HG02870 (cell line): ENCODE results near the gene AKR7A3.
"Not testable (repeated sequence)": the region's sequence is repeated elsewhere in the genome, so short reads cannot be mapped to it uniquely, and the experiment has no call there.

Experiments
- ATAC-seq: cut with Tn5 transposase; IDR thresholded peaks from one replicate; pipeline ENCODE4 v1.9.1; 2021; ENCODE audit warnings: mild to moderate bottlenecking, moderate library complexity; ENCODE audit not compliant: unreplicated experiment

Gene AKR7A3

DNA sequence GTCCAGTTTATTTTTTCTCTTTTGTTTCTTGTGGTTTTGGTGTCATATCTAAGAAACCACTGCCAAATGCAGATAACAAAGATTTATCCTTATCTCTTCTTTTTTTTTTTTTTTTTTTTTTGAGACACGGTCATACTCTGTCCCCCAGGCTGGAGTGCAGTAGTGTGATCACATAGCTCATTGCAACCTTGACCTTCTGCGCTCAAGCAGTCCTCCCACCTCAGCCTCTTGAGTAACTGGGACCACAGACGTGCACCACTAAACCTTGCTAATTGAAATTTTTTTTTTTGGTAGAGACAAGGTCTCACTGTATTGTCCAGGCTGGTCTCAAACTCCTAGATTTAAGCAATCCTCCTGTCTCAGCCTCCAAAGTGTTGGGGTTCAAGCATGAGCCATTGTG, 32.5 kb upstream of the AKR7A3 start:
- no peak for ATAC-seq

DNA sequence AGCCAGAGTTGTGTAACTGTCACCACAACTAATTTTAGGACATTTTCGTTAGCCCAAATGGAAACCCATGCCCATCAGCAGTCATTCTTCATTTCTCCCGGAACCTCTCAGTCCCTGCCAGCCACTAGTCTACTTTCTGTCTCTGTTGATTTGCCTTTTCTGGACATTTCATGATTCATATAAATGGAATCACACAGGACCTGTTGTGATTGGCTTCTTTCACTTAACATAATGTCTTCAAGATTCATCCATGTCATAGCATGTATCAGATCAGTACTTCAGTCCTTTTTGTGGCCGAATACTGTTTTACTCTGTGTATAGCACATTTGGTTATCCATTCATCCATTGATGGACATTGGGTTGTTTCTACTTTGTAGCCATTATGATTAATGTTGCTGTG, 30.6 kb upstream of the AKR7A3 start:
- ATAC-seq, result no peak

DNA sequence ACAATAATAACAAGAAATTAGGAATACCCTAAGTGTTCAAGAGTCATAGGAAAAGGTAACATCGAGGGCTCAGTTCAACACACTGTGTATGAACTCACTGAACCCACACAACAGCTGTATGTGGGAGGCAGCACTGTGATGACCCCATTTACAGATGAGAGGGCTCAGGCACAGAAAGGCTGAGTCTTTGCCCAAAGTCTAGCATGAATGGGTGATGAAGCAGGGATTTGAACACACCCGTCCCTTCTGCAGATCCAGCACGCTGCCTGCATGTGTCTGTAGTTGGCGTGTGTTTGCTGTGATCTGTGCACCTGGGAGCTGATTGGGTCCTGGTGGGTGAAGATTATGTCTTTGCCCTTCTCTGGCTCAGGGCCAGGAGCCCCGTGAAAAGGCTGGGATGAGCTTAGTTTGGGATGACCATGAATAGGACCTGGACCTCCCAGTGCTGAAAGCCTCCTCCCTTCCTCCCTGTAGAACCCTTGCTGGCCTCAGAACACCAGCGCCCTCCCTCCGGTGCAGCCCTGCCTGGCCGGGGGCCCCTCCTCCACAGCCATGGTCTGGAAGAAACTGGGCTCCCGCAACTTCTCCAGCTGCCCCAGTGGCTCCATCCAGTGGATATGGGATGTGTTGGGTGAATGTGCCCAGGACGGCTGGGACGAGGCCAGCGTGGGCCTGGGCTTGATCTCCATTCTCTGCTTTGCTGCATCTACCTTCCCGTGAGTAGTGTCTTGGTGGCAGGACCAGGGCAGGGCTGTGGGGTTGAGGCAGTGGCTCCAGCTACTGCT, 28.7 kb upstream of the AKR7A3 start:
- no peak for ATAC-seq

DNA sequence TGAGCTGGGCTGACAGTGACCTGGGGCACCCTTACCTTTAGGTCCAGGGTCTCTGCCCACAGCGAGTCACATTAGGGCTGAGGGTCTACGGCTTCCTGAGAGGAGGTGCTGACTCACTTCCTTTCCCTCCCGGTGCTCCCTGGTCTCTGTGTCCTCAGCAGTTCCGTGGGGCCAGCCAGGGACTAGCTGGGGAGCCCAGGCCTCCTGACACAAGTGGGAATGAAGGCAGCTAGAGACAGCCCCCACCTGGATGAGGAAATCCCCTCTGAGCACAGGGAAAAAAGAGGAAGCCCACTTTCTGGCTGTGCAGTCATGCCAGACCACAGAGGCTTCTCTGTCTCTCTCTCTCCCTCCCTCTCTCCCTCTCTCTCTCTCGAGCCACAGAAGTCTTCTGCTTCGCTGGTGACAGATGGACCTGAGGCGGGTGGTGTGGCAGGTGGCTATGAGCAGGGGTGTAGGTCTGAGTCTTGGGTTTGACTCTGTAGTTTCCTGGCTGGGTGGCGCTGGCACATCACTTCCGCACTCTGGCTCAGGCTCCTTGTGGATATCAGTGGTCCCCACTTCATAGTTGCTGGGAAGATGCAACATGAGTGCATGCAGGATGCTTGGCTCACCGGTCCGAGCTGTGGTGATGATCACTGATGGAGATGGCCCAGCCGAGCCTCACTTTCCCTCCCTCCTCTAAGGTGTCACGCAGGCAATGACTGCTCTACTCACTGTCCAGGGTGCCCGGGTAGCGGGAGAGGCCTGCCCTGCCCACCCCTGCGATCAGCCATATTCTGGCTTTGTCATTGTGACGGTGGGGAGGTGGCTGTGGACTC, 27.0 kb upstream of the AKR7A3 start:
- ATAC-seq, result peak; percentile 33

DNA sequence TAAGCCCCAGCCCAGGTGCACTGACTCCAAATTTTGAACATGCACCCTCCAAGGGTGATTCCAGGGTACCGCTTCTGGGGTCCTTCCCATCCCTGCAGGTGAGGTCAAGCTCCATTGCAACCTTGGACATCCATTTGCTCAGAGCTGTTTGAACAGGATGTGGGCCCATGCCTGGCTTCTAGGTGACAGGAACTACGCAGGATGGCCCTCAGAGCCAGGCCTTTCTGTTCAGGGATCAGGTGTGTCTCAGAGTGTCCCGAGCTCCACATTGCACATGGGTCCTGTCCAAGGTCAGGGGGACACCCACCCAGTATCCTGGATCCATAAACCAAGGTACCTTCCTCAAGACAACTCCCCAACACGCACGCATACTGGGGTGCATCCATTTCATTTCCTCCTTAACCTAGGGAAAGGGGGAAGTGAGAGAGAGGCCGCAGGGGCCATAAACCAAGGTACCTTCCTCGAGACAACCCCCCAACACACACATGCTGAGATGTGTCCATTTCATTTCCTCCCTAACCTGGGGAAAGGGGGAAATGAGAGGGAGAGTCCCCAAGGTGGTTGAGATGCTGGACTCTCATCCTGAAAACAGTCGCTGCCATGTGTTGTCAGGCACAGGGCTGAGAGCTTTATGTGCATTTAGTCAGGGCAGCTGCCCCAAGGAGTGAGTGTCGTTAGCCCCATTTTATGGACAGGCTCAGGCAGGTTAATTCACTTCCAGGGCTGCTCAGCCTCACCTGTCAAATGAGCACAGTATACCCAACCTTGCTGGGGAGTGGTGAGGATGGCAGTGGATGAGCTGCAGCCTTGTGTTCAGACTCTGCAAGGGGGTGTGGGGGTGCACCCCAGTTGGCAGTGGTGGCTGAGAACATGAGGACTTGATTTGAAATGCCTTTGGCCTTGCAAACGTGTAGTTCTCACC, 25.7 kb upstream of the AKR7A3 start:
- ATAC-seq, result no peak

DNA sequence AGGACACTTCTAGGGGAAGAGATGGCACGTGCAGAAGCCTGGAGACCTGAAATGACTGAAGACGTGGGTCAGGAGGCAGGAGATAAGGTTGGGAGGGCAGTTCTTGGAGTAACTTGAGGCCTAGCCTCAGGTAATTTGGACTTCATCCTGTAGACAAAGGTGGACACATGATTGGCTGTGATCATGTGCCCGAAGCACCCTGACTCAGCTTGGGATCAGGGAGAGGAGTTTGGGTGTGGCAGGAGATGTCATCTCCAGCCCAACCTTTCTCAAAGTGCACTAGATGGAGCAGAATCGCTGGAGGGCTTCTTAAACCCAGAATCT, 25.0 kb upstream of the AKR7A3 start:
- ATAC-seq, result no peak

DNA sequence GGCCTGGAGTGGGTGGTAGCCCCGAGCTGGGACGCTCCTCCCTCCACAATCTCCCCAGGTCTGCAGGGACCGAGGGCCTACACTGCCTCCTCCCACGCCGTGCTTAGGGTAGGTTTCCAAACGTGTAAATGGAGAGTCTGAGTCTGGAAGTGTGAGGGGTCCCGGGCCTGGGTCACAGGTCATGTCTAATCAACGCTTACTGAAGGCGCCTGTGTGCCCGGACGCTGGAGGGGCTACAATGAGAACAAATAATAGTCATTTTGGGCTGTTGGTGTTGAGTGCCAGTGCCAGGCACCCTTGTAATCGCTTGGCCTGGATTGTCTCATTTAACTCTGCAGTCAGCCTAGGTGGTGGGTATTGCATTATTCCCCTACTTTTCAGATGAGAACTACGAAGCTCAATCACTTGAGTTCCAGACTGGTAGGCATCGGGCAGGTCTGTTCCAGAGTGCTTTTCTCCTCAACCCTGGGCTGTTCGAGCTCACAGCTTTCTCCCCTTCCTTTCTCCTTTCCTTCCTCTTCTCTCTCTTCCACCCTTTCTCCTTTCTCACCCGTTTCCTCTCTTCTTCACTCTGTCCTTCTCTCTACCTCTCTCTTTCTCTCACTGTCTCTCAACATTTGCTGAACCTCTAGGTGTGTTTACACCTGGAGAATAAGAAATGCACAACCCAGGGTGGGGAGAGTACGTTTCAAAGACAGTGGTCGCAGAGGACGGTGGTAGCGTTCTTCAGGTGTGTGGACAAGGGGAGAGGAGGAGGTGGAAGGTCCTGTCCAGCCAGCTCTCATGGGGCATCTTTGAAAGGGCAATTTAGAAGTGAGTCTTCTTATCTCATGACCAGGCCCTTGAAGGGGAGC, 24.4 kb upstream of the AKR7A3 start:
- no peak for ATAC-seq

DNA sequence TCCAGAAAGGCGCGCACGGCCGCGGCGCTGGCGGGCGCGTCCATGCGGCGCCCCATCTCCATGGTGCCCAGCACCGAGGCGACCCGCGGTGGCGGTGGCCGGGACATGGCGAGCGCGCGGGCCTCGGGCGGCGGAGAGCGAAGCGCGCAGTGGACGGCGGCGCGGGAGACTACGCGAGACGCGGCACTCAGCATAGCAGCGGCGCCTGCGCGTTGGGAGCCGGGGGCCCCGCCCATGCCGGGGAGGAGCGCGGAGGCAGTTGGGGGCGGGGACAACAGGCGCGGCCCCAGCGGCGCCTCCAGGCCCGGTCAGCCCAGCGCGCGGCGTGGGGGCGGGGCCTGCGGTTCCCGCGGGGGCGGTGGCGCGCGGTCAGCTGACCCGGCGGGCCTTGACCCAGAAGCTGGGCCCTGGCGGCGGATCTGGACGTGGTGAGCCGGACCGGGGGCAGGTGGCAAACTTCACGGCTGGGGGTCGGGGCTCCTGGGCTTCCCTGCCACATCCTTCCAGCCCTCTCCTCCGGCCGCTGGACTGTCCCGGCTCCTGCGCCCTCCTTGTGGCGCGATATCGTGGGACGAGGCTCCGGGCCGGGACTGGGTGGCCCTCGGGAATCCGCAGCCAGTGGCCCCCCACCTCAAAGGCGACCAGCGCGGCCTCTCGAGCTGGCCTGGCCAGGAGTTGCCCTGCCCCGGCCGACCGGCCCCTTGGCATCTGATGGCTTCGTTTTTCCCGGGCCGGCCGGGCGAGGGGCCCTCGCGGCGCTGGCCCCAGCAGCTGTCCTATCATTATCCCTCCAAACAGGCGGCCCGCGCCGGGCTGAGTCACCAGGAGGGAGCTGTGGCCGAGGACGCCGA, 23.6 kb upstream of the AKR7A3 start, which contains the start of the genes AKR7A2 and SLC66A1:
Gene AKR7A2, minus strand, starts transcription at position 214 of the 851 bp plus-strand sequence. Its CDS starts 20 bp downstream, at position 194.
Gene SLC66A1, plus strand, starts transcription at position 396 of the 851 bp plus-strand sequence. CDS start 5,352 bp downstream, outside the sequence.
- ATAC-seq, result peak; percentile 50

DNA sequence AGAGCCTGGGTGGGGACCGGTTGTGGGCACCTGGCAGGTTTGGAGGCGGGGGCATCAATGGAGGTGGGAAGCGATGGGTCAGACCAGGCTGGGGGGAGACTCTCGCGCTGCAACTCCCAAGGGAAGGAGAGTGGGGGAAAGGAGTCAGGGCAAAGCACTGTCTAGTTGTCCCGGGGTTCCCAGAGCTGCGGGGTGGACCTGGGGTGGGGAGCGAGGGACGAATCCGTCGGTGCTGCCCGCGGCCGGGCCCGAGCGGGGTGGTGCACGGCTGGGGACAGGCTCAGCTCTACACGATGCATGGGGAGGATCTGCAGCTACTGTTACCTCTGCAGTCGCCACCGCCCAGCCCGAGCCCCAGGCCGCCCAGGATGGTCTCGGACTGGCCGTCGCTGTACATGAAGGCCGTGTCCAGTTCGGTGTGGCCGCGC, 22.9 kb upstream of the AKR7A3 start:
- no peak for ATAC-seq

DNA sequence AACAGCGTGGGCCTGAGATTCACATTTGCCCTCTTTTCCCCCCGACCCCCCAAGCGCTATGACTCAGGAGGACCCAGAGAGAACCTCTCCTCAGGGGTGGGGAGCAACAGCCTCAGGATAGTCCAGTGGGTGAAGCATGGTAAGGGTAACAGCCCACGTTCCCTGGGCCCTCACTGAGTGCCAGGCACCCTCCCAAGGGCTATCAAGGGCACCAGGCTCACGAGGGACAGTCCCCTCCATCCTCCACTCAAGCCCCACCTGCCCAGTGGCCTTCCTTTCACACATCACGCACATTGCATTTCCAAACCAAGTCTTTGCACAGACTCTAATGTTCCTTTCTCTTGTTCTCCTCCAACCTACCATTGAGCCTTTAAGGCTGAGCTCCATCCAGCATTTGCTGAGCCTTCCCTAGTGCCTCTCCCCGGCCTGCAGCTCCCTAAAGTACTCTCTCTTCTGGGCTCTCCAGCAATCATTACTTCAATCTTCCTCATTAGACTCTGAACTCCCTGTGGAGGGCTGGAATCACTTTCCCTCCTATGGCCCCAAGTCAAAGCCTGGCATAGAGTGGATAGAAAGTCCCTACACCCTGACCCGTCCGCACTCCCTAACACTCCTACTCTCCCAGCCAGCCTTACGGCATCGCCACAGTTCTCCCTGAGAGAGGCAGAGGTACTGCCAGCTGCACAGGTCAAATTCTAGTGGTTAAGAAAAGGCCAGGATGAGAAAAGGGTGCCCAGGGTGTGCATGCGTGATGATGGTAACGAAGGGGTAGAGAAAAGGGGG, 22.3 kb upstream of the AKR7A3 start:
- ATAC-seq, result no peak

DNA sequence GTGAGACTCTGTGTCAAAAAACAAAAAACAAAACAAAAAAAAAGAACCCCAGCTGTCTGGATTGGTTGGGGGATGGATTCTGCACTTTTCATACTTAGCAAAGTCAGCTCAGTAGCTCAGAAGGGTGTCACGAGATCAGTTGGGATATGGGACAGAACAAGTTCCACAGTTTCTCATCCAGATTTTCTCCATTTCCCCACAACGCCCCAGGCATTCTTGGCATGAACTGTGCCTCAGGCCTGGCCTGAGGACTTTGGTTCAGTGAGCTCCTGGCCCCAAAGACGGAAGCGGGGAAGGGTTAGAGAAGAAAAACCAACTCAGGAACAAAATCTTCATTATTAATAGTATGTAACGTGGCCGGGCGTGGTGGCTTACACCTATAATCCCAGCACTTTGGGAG, 21.5 kb upstream of the AKR7A3 start:
- no peak for ATAC-seq

DNA sequence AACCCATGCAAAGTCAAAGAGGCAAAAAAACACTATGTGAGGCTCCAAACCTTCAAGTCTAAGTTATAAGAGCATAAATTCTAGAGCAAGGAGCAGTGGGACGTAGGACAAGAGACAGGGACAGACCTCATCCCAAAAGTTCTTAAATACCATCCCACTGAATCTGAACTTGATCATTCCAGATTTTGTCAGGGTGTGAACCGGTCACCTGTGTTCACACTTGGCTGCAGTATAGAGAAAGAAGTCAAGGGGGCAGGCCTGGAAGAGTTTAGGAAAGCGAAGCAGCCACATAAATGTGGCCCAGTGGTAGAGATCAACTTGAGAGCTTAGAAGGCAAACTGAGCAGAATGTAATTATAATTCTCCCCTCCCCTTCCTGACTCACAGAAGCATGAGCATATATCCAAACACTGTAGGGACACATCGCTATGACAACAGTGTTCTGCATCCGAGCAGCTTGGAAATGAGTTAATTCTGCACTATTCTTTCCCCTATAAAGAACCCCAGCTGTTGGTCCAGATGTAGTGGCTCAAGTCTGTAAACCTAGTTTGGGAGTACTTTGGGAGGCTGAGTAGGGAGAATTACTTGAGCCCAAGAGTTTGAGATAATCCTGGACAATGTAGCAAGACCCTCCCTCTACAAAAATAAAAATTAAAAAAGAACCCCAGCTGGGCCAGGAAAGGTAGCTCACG, 20.7 kb upstream of the AKR7A3 start:
- ATAC-seq, result no peak

DNA sequence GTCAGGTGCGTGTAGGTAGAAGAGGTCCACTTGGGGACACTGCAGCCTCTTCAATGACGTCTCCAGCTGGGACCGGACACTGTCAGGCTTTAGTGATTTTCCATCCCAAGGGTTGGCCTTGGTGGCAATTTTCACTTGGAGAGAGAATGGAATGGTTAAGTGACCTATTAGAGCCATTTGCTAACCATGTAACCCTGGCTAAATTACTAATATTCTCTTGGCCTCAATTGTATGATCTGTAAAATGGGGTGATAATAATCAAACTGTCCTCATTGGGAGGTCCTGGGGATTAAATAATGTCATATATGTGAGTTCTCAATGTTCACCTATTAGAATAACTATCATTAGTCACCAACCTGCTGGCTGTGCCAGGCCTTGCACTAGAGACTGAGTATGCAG, 19.9 kb upstream of the AKR7A3 start:
- no peak for ATAC-seq

DNA sequence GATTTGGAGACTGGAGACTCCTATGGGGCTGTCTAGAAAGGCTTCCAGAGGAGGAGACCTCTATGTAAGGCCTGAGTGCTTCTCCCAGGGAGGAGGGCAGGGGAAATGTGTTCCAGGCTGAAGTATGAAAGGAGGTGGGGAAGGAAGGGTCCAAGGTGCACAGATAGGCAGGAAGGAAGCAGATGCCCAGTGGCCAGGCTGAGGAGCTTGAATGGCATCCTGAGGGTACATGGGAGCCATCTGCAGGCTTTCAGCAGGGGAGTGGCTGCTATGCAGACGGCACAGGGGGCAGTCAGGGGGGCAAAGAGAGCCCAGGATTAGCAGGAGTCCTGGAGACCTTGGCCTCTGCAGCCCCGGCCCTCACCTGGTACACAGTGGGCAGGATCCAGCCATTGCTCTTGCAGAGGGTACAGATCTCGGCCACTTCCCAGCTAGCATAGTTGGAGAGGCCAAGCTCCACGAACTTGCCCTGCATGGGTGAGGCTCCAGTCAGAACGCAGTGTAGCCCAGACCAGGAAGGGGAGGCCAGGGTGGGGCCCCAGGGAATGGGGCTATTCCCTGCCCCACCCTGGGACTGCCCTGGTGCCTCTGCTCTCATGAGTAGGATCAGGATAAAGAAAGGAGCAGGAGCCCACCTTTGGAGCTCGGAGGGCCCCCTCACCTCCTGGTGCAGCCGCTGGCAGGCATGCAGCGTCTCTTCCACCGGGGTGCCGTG, 19.4 kb upstream of the AKR7A3 start:
- no peak for ATAC-seq

DNA sequence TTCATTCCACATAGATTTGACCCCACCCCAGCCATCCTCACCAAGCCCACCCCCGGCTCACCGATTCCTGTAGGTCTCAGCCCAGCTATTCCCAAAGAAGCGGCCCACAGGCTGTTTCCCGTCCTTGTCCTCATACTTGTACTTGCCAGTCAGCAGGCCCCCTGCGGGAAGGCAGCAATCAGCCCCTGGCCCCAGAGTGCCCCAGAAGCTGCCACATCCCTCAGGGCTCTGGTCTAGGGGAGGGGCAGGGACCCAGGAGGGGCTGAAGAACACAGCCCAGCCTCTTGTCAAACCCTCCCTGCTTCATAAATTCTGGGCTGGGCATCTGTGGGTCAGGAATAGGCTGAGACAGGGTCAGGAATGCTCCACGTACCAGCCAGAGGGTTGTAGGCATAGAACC, 18.4 kb upstream of the AKR7A3 start:
- no peak for ATAC-seq

DNA sequence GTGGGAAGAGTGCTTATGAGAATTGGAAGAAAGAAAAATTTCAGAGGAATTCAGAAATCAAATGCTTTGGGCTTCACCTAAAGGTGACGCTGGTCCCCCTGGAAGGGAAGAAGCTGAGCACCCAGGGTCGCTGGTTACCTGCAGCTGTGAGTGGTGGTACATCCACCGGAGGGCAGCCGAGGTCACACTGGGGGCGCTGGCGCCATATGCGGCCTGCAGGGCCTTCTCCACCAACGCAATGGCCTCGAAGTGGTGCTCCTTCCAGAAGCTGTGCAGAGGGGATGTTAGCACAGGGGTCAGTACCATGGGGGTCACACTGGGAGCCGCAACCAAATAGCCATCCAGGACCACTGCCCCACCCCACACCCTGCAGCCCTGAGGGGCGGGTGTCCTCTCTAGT, 17.3 kb upstream of the AKR7A3 start:
- ATAC-seq, result no peak

DNA sequence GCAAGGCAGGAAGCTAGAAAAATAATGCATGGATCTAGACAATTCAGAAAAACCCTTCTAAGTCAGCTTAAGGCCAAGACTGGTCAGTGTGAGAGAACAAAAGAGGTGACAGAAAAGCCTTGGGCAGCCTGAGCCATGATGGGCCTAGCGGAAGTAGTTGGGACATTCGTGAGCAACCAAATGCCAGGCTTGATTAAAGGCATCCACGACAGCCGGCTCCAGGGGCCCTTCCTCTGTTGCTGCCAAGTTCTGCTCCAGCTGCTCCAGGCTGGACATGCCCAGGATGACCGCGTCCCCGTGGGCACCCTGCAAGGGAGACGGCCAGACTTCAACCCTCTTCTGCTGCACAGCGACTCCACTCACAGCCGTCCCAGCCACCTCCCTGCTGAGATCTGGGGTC, 15.5 kb upstream of the AKR7A3 start:
- not testable (repeated sequence) for ATAC-seq
